Measurements from ENCODE around the gene ZC3H10.

The ZC3H10 gene

GRCh38 chr12:56102683-56103065 is 15.4 kb upstream of the ZC3H10 start:
- in situ Hi-C loops (cut with HindIII; ENCODE audit: low sequenced_read_pairs): no loop called here

DNA sequence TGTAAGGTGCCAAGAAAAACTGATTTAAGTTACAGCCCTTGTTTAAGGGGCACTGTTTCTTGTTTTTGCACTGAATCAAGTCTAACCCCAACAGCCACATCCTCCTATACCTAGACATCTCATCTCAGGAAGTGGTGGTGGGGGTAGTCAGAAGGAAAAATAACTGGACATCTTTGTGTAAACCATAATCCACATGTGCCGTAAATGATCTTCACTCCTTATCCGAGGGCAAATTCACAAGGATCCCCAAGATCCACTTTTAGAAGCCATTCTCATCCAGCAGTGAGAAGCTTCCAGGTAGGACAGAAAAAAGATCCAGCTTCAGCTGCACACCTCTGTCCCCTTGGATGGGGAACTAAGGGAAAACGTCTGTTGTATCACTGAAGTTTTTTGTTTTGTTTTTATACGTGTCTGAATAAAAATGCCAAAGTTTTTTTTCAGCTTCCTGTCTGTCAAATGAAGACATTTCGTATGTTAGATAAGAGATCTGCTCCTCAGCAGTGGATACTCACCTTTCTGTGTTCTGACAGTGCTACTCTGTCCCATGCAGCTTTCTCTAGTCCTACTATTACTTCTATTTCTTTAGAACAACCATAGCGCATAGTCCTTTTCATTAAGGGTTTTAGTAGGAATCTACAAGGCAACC is 14.9 kb upstream of the ZC3H10 start:
- in situ Hi-C loops (cut with HindIII; ENCODE audit: low sequenced_read_pairs): no loop called here

DNA sequence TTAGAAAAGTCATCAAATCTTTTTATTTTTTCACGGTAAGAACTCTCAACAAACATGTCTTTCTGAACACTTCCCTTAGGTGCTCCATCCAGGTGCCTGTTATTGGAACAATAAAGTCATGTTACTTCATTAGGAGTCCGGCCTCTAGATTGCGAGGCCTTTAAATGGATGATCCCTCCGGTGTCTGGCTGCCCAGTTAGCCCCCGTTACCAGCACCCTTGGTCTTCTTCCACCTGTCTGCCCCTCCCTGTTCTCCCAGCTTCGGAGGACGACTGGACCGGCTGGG is 14.3 kb upstream of the ZC3H10 start:
- in situ Hi-C loops (cut with HindIII; ENCODE audit: low sequenced_read_pairs): no loop called here

GRCh38 chr12:56104109-56104814 is 13.8 kb upstream of the ZC3H10 start, which contains the start of gene PA2G4:
TSS of gene PA2G4 (plus strand) at chr12:56104559. CDS start at chr12:56104738, 179 bp downstream.
- in situ Hi-C loops (cut with HindIII; ENCODE audit: low sequenced_read_pairs): no loop called here

DNA sequence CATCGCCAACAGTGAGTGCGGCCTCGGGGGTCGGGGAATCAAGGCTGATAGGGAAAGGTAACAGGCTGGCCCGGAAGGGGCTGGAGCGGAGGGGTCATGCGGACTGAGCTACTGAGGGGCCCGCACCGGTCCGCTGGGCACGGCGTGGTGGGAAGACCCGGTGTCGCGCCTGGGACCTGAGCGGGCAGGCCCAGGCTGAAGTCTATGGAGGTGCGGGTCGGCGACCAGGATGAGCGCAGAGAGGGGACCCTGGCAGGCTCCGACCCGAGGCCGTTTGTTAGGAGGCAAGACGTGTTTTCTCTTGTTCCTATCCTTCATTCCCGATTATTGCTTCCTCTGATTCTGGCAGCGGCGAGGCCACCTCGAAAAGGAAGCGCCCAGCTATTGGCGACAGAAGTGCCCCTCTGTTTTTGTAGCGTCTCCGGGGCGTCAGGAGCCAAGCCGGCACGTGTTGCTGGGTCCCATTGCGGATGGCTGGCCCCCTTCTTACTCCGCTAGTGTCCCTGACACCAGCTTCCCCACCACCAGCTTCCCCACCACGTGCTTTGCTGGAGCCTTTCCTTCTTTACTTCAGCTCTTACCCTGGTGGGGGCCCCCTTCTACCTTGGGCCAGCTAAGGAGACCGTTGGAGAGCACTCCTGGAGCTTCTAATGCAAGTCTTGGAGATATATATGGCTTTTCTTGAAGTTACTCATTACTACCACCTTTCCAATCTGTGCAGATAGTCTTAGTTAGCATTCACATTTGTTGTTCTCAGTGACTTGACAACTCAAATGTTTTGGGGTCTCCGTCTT is 13.1 kb upstream of the ZC3H10 start:
- in situ Hi-C loops (cut with HindIII; ENCODE audit: low sequenced_read_pairs): no loop called here

DNA sequence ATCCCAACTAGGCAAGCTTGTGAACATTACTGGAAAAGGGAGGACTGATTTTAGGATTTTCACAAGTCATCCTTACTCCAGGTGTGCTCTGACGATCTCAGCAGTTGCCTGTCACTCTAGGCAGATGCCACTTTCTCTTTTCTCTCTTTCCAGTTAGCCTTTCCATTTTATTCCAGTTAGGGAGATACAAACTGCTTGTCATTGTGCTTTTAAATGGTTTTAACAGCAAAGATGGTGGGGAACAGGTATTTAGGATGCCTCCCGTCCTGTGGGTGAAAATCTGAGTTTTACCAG is 12.5 kb upstream of the ZC3H10 start:
- in situ Hi-C loops (cut with HindIII; ENCODE audit: low sequenced_read_pairs): no loop called here

DNA sequence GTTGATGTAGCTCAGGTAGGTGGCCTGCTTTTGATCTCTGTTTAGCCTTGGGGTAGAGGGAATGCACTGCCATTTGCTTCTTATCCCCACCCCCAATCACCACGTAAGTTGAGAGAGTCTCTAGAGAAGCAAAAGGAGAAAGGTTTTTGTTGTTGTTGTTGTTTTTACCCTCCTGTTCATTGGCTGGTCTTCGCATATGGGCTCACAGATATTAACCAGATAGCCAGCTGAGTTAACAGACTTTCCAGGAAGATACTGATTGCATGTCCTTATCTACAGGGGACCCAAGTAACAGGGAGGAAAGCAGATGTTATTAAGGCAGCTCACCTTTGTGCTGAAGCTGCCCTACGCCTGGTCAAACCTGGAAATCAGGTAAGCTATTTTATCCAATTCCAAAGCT is 10.8 kb upstream of the ZC3H10 start:
- in situ Hi-C loops (cut with HindIII; ENCODE audit: low sequenced_read_pairs): no loop called here

- in situ Hi-C loops (cut with HindIII; ENCODE audit: low sequenced_read_pairs): no loop called here
Observed at GRCh38 chr12:56110571-56110970, 7.5 kb upstream of the ZC3H10 start.

DNA sequence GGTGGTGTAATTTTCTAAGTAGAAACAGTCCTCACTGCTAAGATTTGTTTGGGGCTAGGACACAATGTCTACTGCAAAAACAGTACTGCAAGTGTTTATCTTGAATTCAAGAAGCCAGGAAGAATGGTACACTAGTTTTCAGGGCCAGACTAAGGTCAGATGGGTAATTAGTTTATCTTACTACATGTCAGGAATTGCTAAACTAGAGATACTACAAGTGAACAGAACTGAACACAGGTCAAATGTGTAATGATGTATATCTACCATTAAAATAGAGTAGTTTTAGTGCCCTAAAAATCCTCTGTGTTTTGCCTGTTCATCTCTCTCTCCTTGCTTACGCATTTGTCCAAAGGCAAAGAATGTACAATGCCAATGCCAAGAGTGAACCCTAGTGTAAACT is 4.0 kb upstream of the ZC3H10 start:
- in situ Hi-C loops (cut with HindIII; ENCODE audit: low sequenced_read_pairs): no loop called here

- in situ Hi-C loops (cut with HindIII; ENCODE audit: low sequenced_read_pairs): loop anchor here (5.0 kb wide), 1 partner anchor 77 kb away; no protein-coding TSS in a partner anchor
Observed at GRCh38 chr12:56115329-56115728, 2.7 kb upstream of the ZC3H10 start.

DNA sequence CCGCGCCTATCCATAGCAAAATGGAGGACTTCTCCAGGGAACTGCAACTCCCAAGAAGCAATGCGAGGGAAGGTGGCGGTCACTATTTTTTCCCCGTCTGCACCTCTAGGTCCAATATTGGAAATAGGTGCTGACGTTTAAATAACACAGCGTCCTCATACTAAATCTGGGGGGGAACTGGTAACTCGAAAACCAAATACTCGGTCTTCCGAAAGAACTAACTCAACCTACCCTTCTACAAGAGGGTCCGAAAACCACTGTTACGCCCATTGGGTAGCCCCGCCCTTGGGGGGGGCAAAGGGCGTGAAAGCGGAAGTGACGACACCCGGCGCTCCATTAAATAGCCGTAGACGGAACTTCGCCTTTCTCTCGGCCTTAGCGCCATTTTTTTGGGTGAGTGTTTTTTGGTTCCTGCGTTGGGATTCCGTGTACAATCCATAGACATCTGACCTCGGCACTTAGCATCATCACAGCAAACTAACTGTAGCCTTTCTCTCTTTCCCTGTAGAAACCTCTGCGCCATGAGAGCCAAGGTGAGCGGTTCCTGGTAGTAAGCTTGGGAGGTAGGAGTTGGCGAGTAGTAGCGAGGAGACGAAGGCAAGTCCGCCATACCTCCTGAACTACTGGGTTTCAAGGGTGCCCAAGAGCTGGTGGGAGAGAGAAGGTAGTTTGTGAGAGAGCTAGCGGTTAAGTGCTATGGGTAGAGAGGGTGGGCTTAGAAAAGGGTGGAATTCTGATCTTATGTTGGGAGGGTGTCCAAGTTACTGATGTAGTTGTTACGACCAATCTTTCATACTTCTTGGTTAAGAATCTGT is 1.6 kb upstream of the ZC3H10 start, which contains the start of gene RPL41:
RPL41 (plus strand) TSS at position 367 of the 815 bp plus-strand sequence.
- in situ Hi-C loops (cut with HindIII; ENCODE audit: low sequenced_read_pairs): loop anchor here (5.0 kb wide), 1 partner anchor 76 kb away; no protein-coding TSS in a partner anchor

GRCh38 chr12:56117082-56117706 is 872 bp upstream of the ZC3H10 start:
- in situ Hi-C loops (cut with HindIII; ENCODE audit: low sequenced_read_pairs): loop anchor here (5.0 kb wide), 1 partner anchor 75 kb away; no protein-coding TSS in a partner anchor

DNA sequence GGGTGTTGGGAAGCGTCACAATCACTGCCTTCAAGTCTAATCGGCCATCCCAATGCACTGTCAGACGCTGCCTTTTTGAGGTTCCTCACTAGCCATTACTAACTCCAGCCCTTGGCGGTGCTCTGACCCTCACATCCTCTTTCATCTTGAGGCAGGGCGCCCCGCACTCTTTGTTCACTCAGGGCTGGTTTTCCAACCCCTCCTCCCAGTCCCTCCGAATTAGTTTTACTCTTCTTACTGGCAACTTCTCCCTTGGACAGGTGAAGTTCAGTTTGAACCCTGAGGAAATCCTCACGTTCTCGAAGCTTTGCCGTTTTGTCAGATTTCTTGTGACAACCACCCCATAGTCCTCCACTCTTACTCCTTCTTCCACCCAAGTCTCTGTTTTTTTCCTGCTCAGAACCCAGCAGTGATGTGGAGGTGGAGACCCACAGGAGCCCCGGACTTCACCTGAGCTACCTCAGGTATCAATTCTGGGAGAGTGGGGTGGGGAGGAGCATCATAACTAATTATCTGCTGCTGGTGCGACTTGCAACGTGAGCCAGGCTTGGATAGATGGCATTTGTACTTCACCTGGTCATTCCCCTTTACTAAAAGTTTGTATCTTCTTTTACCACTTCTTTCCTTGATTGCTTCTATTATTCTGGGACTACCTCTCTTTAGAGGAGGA is 757 bp downstream of the ZC3H10 start:
- in situ Hi-C loops (cut with HindIII; ENCODE audit: low sequenced_read_pairs): loop anchor here (5.0 kb wide), 1 partner anchor 73 kb away; no protein-coding TSS in a partner anchor

GRCh38 chr12:56119361-56119796 is 1.3 kb downstream of the ZC3H10 start:
- in situ Hi-C loops (cut with HindIII; ENCODE audit: low sequenced_read_pairs): loop anchor here (5.0 kb wide), 1 partner anchor 73 kb away; no protein-coding TSS in a partner anchor

DNA sequence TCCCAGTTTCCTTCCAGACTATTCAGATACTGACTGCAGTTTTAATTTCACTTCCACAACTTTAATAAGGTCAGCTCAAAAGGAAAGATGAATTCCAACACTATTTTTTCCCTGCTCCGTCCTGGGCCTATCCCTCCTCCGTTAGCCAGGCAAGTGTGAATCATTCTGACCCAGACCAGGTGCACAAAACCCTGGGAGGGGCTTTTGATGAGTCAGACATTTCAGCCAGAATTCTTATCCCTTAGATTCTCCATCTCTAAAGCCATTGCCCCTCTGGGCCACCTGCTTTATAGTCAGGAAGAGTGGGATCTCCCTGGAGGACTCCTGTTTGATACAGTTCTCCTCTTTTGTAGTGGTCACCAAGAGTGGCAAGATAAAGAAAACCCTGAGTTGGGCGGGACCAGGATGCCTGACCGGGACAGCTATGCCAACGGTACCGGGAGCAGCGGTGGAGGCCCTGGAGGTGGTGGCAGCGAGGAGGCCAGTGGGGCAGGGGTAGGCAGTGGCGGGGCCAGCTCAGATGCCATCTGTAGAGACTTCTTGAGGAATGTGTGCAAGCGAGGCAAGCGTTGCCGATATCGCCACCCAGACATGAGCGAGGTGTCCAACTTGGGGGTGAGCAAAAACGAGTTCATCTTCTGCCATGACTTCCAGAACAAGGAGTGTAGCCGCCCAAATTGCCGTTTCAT is 2.2 kb downstream of the ZC3H10 start:
- in situ Hi-C loops (cut with HindIII; ENCODE audit: low sequenced_read_pairs): no loop called here

- in situ Hi-C loops (cut with HindIII; ENCODE audit: low sequenced_read_pairs): no loop called here
Observed at GRCh38 chr12:56121204-56121870, 3.3 kb downstream of the ZC3H10 start.

DNA sequence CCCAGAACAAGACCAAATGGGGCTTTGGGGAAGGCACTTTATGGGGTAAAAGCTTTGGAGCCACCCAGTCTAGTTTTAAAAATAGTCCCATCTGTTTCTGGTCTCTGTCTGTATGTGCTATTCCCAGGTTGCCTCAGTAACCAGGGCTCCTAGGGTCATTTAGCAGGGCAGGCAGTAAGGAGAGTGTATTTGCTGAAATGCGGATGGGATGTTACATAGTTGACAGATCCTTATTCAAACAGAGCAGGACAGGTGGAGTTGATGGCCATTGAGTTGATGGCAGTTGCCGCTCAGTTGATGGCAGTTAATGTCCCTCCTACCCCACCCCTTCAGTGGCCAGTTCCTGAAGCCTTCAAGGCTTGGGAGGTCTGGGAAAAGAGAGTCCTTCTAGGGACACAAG is 4.6 kb downstream of the ZC3H10 start:
- in situ Hi-C loops (cut with HindIII; ENCODE audit: low sequenced_read_pairs): no loop called here

DNA sequence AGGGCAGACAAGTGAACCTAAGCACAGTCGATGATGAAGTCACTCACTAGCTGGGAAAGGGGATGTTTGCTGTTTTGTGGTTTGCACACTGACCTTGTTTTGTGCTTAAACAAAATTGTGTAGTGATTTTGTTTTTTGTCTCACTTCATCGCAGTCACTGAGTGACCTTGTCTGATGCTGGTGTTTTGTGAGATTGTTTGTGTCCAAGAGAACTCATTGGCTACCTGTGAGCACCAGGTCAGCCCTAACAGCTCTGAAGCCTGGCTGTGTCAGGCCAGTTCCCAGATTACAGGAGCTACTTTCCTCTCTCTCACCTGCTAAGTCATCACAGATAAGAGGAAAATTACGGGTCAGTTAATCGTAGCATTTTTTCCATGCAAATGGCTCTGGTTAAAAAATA is 6.1 kb downstream of the ZC3H10 start:
- in situ Hi-C loops (cut with HindIII; ENCODE audit: low sequenced_read_pairs): no loop called here

DNA sequence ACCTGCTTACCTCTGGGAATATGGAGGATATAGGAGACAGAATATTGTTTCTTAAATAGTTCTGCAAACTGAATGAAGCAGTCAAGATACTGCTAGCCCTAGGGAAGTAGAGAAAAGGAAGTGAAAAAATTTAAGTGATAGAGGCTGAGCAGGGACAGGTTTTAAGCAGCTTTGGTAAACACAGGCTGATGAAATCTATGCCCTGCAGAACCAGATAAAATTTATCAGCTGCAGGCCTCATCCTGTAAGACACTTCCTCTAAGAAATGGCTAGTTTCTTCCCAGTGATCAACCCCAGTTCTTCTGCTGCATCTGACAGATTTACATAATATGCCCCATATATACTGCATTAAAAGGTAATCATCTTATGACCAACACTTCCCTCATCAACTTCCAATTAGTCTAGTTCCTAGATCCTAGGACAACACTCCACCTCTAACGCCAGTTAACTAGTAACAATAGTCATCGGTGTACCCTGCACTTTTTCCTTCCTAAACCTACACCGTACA is 8.7 kb downstream of the ZC3H10 start:
- in situ Hi-C loops (cut with HindIII; ENCODE audit: low sequenced_read_pairs): no loop called here
